T-helper 2 cell treated with Interferon-gamma antibody and Interleukin-4, amounts not matched to agents 100 ng/mL and 5 ng/mL, for 36 hours (primary cell): Measurements from ENCODE around the gene ASCC1. TPM values are rescaled to one million over a fixed set of nuclear protein-coding genes. Genes with fewer than 3 reads are reported as not detected.

ENCODE experiments used
- intact Hi-C: fragments of 100-400 bp; cut with micrococcal nuclease; formaldehyde crosslinking; loops from one replicate; pipeline ENCODE4 v1.15.1; 2023
- total RNA-seq: library from RNA; stranded (reverse); gene quantifications from 2 replicates; pipeline ENCODE4 v1.2.3, GENCODE V29; 2022

Gene ASCC1
- total RNA-seq, 1 donor from 2014 or later = 24.3 TPM

DNA sequence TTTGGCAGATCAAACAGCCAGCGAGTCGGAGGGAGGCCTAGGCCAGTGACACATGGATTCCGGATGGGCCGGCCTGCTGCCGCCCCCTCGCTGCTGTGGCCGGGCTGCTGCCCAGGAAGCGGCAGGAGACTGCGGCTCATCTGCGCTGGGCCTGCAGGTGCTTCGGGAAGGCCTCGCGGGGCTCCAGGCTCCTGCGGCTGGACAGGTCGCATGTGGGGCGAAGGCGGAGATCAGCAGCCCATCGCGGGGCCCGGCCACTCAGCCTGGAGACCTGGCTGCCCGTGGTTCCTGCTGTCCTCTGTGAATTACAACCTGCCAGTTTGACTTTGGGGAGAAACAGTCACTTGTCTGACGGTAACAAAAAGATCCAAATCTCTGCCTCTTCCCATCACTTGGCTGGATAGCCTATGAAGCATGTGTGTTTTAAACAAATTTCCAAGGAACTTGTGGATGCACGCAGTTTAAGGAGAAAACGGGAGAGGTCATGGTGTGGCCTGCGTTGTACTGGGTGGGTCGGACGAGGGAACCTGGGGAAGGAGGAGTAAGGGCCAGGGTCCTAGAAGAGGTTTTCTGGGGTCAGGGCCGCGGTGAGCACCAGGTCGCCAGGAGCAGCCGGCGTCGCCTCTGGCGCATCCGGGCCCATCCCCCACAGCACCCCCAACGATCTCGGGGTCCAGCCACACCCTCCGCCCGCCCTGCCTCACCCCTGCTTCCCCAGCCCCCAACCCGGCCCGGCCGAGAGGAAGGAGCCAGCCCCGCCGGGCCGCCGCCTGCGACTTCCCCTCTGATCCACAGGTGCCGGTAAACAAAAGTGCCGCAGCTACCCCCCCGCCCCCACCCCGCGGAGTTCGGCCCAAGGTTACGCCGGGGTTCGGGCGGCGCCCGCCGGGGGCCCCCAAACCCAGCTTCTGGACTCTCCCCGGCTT lies 129.3 kb downstream of the ASCC1 start:
- intact Hi-C loops = loop anchor here (1.0 to 5.0 kb wide), 2 partner anchors 249 to 1011 kb away; partner anchors contain the start of gene P4HA1

DNA sequence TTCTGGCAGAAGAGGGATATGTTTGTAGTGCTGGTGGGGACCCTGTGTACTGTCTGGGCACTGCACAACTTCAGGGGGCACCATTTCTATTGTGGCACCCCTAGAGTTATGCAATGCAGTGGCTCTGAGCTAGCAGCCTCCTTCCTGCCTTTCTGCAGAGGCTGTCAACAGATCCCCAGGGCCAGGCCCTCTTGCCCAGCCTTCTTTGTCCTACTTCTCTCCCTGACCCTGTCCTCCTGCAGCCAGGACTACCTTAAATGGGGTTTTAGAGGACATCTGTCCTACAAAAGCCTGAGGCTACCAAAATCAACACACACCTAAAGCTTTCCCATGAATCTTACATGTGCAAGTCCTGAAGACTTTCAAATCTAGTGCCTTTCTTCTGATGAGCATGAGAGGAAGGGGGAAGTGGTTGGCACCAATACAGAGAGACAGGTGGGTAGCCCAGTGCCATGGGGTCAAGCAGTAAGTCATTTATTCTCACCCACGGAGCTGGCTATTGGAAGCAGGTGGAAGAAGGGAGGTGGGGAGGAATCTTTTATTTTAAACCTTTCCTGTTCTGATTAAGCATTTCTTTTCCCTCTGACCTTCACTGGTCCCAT lies 130.1 kb downstream of the ASCC1 start:
- intact Hi-C loops = loop anchor here (5.0 kb wide), 1 partner anchor 1011 kb away; the partner anchor contains the start of gene P4HA1

DNA sequence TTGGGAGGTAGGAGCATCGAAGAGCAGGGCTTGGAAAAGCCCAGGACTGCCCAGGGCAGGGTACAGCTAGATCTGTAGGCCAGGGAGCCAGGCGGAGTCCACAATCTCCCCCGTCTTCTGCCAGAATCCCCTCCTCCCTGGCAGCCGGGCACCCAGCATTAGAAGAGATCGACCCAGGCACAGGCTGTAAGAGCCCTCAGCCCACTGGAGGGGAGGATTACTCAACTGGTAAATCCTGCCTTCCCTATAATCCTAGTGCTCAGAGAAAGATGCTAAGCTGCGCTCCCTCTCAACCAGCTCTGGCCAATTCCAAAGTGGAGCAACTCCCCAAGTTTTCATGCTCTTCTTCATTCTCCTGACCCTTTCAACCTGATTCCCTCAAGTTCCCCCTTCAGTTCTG lies 130.9 kb downstream of the ASCC1 start:
- intact Hi-C loops = loop anchor here (5.0 kb wide), 1 partner anchor 1012 kb away; the partner anchor contains the start of gene P4HA1

DNA sequence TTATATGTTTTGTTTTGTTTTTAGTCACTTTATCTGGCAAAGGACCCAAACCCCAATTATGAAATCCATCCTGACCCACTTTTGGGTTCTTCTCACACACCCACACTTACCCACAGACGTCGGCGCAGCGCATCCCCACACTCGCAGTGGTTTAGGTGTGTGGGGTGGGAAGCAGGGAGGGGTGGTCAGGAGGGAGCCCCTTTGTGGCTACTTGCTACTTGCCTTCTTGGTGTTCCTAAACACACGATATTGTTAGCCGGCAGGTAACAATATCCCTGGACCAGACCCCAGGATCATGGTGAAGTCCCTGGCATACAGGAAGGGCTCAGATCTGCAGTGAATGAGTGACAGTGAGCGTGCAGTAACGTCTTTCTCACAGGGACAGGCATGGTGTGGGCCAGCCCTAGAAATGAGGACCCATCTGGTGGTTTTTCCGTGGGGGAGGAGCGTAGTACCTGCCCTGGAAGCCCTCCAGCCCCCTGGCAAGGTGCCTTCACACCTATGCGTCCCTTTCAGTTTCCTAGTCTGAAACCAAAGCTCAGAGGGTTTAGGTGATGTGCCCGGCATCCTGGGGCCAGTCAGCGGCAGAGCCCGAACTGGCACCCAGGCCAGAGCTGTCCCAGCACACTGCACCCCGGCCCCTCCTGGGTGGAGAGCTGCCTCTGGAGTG lies 132.2 kb downstream of the ASCC1 start:
- intact Hi-C loops = no loop called here

DNA sequence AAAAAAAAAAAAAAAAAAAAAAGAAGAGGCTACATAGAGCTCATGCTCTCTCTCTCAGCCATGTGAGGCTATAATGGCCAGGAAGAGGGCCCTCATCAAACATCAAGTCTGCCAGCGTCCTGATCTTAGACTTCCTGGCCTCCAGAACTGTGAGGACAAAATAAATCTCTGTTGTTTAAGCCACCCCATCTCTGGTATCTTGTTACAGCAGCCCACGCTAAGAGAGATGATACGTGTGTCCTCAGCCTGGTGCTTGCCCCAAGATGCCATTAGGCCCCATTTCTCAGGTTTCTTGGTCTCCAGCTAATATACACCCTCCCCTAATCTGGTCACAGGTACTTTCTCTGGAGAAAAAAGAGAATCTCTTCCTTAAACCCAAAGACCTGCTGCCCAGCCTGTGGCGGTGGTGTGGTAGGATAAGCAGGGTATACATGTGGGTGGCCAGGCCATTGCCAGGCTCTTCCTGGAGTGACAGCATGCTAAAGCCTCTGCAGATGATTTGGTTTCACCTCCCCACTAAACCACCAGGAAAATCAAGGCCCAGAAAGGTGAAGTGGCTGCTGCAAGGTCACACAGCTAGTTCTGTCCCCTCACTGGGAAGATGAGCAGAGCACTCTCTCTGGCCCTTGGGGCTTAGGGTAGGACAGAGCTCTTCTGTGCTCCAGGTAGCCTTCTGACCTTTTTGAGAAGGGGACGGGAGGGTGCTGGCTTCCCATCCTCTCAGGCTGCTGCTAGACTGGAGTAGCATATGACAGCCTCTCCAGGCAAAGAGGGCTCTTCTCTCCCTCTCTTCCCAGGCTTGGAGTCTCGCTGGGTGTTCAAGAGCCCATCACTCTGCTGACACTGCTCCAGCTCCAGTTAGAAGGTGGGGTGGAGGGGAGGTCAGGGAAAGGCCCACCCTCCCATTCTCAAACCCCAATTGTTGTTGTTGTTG lies 133.0 kb downstream of the ASCC1 start:
- intact Hi-C loops = no loop called here

DNA sequence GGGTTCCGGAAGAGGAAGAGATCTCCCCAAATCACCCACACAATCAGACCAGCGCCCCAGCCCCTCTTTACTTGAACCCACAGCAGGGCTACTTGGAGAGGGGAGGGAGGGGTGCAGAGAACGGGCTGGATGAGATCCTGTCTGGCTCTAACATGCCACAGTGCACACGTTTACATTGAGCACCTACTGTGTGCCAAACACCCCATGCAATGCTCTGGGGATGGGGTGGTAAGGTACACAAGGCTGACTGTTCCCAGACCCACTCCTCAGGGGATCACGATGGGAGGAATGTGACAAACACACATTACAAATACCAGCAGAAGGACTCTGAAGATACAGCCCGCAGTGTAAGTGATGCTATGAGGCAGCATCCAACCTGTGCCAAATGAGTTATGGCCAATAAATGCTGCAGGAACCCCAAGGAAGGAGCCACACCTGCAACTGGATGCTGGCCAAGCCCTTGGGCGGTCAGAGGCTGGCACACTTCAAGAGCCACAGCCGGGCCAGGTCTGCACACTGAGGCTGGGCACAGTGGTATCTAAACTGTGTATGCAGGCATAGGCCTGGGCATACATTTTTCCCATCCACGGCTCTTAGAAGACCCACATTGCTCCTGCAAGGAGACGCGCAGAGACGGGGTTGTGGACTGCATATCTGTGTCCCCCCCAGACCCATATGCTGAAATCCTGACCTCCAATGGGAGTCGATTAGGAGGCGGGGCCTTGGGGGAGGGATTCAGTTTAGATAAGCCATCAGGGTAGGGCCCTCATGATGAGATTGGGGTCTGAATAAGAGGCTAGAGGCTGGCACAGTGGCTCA lies 134.1 kb downstream of the ASCC1 start:
- intact Hi-C loops = no loop called here

DNA sequence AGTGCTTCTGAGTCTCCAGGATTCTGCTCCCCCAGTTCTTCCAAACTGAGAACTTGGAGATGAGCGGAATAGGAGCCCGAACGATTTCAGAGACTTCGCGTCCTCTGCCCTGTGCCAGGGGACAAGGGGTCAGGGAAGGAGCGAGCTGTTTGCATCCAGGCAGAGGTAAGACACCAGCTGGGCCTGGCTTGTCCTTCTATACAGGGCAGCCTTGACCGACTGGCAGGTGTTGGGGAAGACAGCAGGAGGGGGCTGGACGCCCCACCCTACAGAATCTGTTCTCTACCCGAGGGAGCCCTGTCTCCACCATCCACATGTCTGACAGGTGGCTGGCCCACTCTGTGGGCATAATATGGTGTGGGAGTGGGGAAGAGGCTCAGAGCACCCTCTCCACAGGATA lies 134.9 kb downstream of the ASCC1 start:
- intact Hi-C loops = no loop called here

DNA sequence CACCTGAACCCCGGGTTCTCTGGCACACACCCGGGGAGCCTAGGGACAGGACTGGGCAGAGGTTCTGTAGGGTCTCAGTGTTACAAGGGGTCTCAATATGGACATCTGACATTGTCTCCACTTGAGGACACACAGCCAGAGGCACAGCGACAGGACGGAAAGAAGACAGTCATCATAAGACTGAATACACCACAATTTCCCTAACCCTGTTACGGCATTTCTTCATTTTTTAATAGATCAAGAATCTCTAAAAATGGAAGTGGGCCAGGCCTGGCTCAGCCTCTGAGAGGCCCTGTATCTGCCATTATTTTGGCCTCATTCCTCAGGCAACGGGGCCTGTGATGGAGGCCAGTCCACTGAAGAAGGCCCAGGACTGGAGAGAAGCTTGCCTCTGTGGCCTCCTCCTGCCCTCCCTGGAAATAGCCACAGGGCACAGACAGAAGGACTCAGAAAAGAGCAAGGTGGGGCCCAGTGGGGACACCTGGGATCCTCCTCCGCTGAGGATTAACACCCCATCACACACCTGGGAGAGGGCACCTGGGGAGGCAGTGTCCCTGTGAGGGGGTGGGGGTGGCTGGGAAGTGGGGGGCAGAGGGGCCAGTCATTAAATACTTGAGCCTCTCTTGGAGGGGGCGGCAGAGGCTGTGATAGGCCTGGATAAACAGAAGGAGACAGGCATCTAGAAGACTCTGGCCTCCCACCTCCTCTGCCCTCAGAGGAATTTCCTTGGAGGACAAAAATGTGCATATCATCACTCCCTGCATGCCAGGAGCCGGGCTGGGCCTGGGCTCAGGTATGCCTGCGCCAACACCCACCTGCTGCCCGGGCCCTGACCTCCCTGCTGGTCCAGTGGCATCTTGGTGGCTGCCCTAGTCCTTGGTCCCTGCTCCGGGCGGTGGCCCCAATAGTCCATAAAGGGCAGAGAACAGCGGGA lies 135.8 kb downstream of the ASCC1 start:
- intact Hi-C loops = no loop called here

DNA sequence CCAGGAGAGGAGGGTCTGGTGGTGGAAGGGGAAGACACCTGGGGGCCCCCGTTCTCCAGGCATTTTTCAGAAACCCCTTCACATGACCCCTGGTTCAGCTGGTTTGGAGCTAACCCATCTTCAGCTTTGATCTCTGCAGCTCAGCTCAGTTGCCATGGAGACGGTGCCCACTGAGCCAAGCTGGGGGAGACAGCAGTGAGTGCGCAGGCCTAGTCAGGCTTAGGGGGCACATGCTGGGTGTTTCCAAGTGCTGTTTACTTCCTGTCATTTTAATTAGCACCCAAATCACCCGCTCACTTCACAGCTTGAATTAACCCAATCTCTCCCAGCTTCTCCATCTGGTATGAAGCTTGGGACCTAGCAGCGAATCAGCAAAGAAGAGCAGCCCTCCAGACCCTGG lies 136.7 kb downstream of the ASCC1 start:
- intact Hi-C loops = no loop called here

DNA sequence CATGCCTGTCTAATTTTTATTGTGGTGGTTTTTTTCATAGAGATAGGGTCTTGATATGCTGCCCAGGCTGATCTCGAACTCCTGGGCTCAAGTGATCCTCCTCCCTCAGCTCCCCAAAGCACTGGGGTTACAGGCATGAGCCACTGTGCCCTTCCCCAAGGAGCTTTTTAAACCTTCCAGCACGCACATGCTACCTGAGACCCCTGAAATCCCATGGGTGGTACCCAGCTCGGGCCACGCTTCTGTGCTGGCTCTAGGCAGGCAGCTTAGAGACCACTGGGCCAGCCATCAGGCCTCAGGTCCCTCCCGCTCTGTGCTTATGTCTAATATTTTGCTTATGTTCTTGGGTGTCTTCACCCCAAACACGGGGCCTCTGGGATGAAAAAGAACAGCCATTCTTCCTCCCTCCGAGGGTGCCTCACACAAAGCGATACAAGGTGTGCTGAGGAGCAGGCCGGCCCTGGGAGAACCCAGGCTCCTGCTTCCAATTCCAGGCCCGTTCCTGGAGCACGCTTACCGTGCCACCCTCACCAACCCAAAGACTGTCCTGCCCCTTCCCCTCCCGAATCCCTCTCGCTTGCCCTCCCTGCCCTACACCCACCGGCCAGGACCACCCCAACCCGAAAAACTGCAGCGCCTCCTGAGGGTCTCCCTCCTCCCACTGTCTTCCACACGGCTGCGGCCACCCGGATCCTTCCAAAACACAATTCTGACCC lies 138.6 kb downstream of the ASCC1 start:
- intact Hi-C loops = no loop called here

DNA sequence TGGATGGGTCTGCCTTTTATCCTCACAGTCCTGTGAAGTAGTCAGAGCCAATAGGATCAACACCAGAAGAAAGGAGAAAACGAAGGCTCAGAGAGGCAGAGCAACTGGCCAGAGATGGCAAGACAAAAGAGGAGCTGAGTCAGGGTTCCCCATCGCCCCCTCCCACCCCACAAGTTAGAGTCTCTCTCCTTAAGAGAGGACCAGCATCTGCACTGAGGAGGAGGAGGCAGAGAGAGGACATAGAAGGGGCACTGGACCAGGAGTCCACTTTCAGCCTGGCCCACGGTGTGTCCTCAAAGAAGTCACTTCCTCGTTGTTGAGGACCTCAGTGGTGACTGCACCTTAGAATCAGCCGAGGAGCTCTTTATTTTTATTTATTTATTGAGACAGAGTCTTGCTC lies 139.3 kb downstream of the ASCC1 start:
- intact Hi-C loops = no loop called here

DNA sequence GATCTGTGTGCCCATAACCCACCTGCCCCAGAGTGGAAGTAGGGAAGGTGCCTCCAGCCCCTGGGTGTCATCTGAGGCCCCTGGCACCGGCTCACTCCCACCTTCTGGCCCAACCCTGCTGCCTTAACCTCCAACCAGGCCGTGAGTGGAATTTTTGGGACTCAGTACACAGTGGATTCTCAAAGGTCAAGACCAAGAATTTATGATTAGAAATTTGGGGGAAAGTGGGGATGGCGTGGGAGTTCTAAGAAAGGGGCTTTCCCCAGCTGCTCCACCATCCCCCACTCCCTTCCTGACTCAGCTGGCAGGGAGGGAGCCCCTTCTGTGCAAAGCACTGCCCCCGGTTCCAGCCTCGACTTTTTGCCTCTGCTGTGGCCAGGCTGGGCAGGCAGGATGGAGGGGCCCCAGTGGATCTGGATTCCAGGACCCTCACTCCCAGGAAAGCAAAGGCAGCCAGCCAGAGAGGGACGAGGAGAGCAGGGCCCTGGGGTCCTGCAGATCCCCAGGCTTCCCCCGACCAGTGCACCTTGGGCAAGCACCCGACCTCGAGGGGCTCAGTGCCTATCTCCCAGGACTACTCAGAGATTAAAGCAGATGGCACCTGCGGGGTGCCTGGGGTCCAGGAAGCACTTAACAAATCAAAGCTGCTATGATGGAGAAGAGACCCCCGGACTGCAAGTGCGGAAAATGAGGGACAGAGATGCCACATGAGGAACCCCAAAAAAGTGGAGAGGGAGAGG lies 140.5 kb downstream of the ASCC1 start:
- intact Hi-C loops = no loop called here

DNA sequence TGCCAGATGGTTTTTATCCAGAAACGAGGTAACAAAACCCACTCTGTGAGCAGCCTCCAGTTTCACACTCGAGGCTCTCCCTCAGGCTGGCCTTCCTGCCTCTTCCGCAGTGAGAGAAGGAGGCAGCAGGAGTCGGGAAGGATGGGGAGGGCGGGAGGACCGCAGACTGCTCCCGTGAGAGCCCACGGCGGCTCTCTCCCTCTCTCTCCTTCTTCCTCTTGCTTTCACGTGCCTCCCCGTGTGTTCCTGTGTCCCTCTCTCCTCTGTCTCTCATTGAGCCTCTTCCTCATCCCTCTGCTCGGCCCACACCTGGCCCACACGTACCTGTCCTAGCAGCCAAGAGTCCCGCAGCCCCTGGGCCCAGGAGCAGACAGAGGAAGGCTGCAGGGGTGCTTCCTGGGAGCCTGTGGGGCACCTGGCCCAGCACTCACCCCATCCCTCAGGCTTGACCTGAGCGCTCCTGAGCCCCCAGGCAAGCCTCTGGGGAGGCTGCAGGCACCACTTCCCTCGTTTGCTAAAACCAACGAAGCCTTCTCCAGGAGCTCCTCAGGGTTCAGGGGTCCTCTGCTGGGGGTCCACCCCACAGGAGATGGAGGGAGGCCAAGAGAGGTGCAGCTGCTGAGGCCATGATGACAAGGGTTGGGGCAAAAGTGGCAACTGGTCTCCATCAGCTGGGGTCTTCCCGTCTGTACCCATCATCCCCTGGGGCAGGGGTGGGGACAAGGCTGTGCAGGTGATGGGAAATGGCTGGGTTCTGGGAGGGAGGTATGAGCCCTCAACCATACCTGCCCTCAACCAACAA lies 141.3 kb downstream of the ASCC1 start:
- intact Hi-C loops = no loop called here

DNA sequence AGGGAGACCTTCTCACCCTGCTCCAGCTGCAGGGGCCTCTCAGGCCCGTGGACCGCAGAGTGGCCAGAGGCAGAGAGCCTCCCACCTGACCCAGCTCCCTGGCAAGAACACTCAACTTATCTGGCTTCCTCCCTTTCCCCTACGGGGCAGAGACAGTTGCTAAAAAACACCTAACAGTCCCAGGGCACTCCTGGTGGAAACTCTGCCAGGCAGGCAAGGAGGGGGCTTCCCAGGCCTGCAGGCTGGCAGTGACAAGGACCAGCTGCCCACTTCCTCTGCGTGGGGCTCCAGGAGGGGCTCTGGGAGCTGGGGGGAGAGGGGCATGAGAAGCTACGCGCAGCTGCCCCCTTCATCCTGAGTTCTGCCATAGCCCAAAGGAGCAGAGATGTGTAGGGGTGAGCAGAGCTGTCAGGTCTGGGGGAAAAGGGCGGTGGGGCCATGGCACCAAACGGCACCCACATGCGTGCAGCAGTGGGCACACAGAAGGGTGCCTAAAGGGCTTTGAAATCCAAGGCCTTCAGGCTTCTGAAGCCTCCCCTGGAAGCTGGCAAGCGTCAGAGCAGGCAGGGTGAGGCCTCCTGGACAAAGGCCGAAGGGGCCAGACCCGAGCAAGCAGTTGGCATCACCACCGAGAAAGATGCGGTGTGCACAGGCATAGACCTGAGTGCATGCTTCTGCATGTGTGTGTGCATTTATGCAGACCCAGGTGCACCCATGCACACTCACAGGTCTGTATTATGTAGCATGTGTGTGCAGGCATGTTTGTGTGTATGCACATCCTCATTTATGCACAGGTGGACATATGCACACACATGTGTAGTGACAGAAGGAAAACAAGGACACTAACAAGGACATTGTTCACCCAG lies 142.1 kb downstream of the ASCC1 start:
- intact Hi-C loops = no loop called here

DNA sequence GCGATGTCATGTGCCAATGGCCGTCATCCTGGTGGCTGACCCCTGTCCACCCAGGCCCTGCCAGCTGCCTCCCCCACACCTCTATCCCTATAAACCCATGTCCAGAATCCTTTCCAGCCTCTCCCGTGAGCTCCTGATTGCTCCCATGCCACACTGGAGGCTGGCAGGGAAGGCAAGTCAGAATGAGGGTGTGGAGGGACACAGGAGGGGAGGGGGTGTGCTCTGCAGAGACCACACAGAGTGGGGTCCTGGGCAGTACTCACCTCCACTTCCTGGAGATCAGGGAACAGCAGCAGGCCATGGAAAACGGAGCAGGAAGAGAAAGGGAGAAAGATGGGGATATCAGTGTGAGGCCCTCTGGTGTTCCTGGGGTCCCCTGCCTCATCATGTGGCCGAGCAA lies 143.4 kb downstream of the ASCC1 start:
- intact Hi-C loops = no loop called here

DNA sequence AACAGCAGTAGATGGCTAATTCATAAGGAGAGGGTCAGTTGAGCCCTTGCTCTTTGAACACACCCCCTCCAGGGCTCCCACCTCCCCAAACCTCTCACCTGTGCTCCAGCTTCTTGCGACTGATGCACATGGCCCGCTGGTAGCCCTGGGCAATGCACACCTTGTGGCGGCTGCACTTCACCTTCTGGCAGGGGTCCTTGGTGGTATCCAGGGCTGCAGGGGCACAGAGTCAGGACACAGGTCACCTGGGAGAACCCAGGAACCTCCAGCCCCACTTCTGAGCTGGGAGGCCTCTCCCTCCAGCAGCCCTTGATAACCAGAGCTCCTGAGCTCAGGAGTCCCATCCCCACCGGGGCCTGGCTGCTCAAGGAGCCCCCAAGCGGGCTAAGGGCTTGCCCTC lies 144.0 kb downstream of the ASCC1 start:
- intact Hi-C loops = no loop called here
